GM12878 (cell line): ENCODE results near the gene RHPN2. TPM values are rescaled to one million over a fixed set of nuclear protein-coding genes. Genes with fewer than 3 reads are reported as not detected.

ENCODE experiments used
- ATAC-seq: fragments of 200-7000 bp; cut with Tn5 transposase; 3 replicates; pipeline ENCODE4 v1.9.1; 2020; ENCODE audit warnings: mild to moderate bottlenecking, moderate library complexity
- BruUV-seq: library from RNA; stranded (reverse); fragments of 400-500 nt; replicated peaks from 2 replicates; lab custom pipeline; 2021; lab: Mats Ljungman, UMichigan
- CTCF ChIA-PET: fragments of 300-600 bp; sonication (Branson Sonifier 250); formaldehyde crosslinking; extraction: SDS; loops from one replicate; lab custom pipeline; 2021; ENCODE audit warnings: inconsistent platforms; lab: Yijun Ruan, JAX
- POLR2A ChIA-PET: fragments of 350-600 bp; formaldehyde crosslinking; extraction: SDS; loops from one replicate; lab custom pipeline; 2021; ENCODE audit warnings: inconsistent platforms; lab: Charles Lee
- RAD21 ChIA-PET: fragments of 300-600 bp; sonication (Branson Sonifier 250); formaldehyde crosslinking; loops from one replicate; lab custom pipeline; 2023; ENCODE audit warnings: antibody characterized with exemption; ENCODE audit not compliant: unreplicated experiment; lab: Charles Lee
- SMC1A ChIA-PET: fragments of 300-600 bp; sonication (Branson Sonifier 250); formaldehyde crosslinking; loops from one replicate; lab custom pipeline; 2023; ENCODE audit not compliant: unreplicated experiment, uncharacterized antibody; lab: Charles Lee
- DNase-seq: peaks from one replicate; pipeline ENCODE4 v3.0.0-alpha.2; 2011; ENCODE audit warnings: low read depth, low spot score
- FAIRE-seq: peaks from 3 replicates; lab custom pipeline; 2011; peaks lifted over from hg19 to GRCh38; lab: Jason Lieb, UNC
- H2AFZ ChIP-seq: 2 replicates; pipeline ENCODE4 v1.6.0; 2011; ENCODE audit warnings: low read depth, low read length, control low read depth; ENCODE audit not compliant: control insufficient read depth
- H3K27ac ChIP-seq: 2 replicates; pipeline ENCODE4 v1.5.1; 2011; ENCODE audit warnings: control low read depth; ENCODE audit not compliant: control insufficient read depth, insufficient read depth
- H3K27me3 ChIP-seq, 2 experiments: replicated peaks in 1 of 2; 2 replicates each; pipeline versions ENCODE4 v1.6.0 to v1.6.1; 2011; ENCODE audit warnings: low read length in 1 of 2; ENCODE audit not compliant: control insufficient read depth in 2 of 2, insufficient read depth in 2 of 2
- H3K36me3 ChIP-seq, 2 experiments: 2 replicates each; pipeline ENCODE4 v1.5.1; 2011; ENCODE audit warnings: low read length in 1 of 2; ENCODE audit not compliant: control insufficient read depth in 2 of 2, insufficient read depth in 2 of 2
- H3K4me1 ChIP-seq: 2 replicates; pipeline ENCODE4 v1.6.1; 2011; ENCODE audit warnings: mild to moderate bottlenecking, low read length, moderate library complexity, mixed read lengths; ENCODE audit not compliant: control insufficient read depth, insufficient read depth
- H3K4me2 ChIP-seq: 2 replicates; pipeline ENCODE4 v1.6.0; 2011; ENCODE audit warnings: control low read depth; ENCODE audit not compliant: control insufficient read depth, insufficient read depth
- H3K4me3 ChIP-seq: fragments of 200-600 bp; sonication (generic); 2 replicates; pipeline ENCODE4 v1.5.1; 2016
- H3K79me2 ChIP-seq: 2 replicates; pipeline ENCODE4 v1.6.0; 2011; ENCODE audit warnings: low read length; ENCODE audit not compliant: control insufficient read depth, insufficient read depth
- H3K9ac ChIP-seq: 2 replicates; pipeline ENCODE4 v1.8.0; 2011; ENCODE audit warnings: low read length, control low read depth, mixed read lengths; ENCODE audit not compliant: control insufficient read depth, insufficient read depth
- H3K9me3 ChIP-seq: replicated peaks from 3 replicates; pipeline ENCODE4 v1.5.1; 2011; ENCODE audit warnings: mild to moderate bottlenecking, low read length; ENCODE audit not compliant: control insufficient read depth, insufficient read depth
- H4K20me1 ChIP-seq: 2 replicates; pipeline ENCODE4 v1.6.0; 2011; ENCODE audit not compliant: control insufficient read depth, insufficient read depth
- BHLHE40 ChIP-seq, 2 experiments: fragments of 450-650 bp in 1 of 2; IDR thresholded peaks; 2 replicates each; pipeline ENCODE4 v1.6.1; 2011 to 2017; ENCODE audit warnings: low read depth in 2 of 2, borderline replicate concordance in 1 of 2, improper control_type of control experiment in 1 of 2, low read length in 1 of 2, mild to moderate bottlenecking in 1 of 2
- CBFB ChIP-seq: IDR thresholded peaks from 2 replicates; pipeline ENCODE4 v1.6.1; 2016; ENCODE audit warnings: antibody characterized with exemption, low read depth
- CREM ChIP-seq: IDR thresholded peaks from 2 replicates; pipeline ENCODE4 v1.6.1; 2014; ENCODE audit warnings: antibody characterized with exemption, low read depth
- ESRRA ChIP-seq: IDR thresholded peaks from 2 replicates; pipeline ENCODE4 v1.6.1; 2012; ENCODE audit warnings: mild to moderate bottlenecking, low read length, improper control_type of control experiment
- EZH2 ChIP-seq: IDR thresholded peaks from 2 replicates; pipeline ENCODE4 v1.6.1; 2012; ENCODE audit warnings: low read depth, mild to moderate bottlenecking, control low read depth, inconsistent platforms, low read length, borderline replicate concordance; ENCODE audit not compliant: control insufficient read depth
- FOXK2 ChIP-seq: fragments of 450-650 bp; IDR thresholded peaks from 2 replicates; pipeline ENCODE4 v1.6.1; 2017; ENCODE audit warnings: mild to moderate bottlenecking, moderate library complexity
- NFYB ChIP-seq: IDR thresholded peaks from 2 replicates; pipeline ENCODE4 v1.6.1; 2011; ENCODE audit warnings: low read depth, mild to moderate bottlenecking, low read length, improper control_type of control experiment, moderate library complexity; ENCODE audit not compliant: insufficient read depth
- NR2C1 ChIP-seq: fragments of 450-650 bp; IDR thresholded peaks from 2 replicates; pipeline ENCODE4 v1.6.1; 2017; ENCODE audit warnings: antibody characterized with exemption, mild to moderate bottlenecking, moderate library complexity
- RAD51 ChIP-seq: fragments of 450-650 bp; IDR thresholded peaks from 2 replicates; pipeline ENCODE4 v1.6.1; 2016; ENCODE audit warnings: moderate library complexity, mild to moderate bottlenecking, inconsistent platforms
- STAT1 ChIP-seq: fragments of 450-650 bp; conservative IDR thresholded peaks from 2 replicates; pipeline ENCODE4 v1.6.1; 2014; ENCODE audit warnings: antibody characterized with exemption, mild to moderate bottlenecking
- TARDBP ChIP-seq: IDR thresholded peaks from 2 replicates; pipeline ENCODE4 v1.6.1; 2016; ENCODE audit warnings: borderline replicate concordance
- TCF3 ChIP-seq: IDR thresholded peaks from 2 replicates; pipeline ENCODE4 v1.6.1; 2012; ENCODE audit warnings: low read depth, mild to moderate bottlenecking, low read length, borderline replicate concordance; ENCODE audit not compliant: insufficient read depth
- YBX1 ChIP-seq: fragments of 450-650 bp; IDR thresholded peaks from 2 replicates; pipeline ENCODE4 v1.6.1; 2016; ENCODE audit warnings: antibody characterized with exemption
- ZNF622 ChIP-seq: fragments of 450-650 bp; IDR thresholded peaks from 2 replicates; pipeline ENCODE4 v1.6.1; 2017; ENCODE audit warnings: mild to moderate bottlenecking, inconsistent platforms
- WGBS: methylation state at CpG from one replicate; pipeline ENCODE4 v1.1.6; 2016; ENCODE audit warnings: low lambda C conversion rate; ENCODE audit not compliant: insufficient replicate concordance, insufficient coverage; ENCODE audit errors: missing lambda C conversion rate; 5-methylcytosine and 5-hydroxymethylcytosine counted together
- in situ Hi-C: fragments of 300-500 bp; cut with MboI; formaldehyde crosslinking; loops from 9 replicates; pipeline ENCODE4 v1.14.3; 2018; ENCODE audit warnings: mixed read lengths
- intact Hi-C: fragments of 100-400 bp; cut with micrococcal nuclease; formaldehyde crosslinking; loops from one replicate; pipeline ENCODE4 v1.14.2; 2022; ENCODE audit not compliant: unreplicated experiment
- polyA plus RNA-seq, 11 experiments: library from polyadenylated mRNA; depleted of rRNA in 4 of 11; unstranded in 6 of 11; stranded (reverse) in 5 of 11; fragments of >200 nt; fragmentation: Nextera tagmentation in 4 of 11; fragmentation: Illumina TruSeq in 1 of 11; extraction: Ambion mirVana in 4 of 11; extraction: Trizol in 1 of 11; gene quantifications; 1 replicate in 1 of 11; 2 replicates in 10 of 11; pipeline versions ENCODE4 v1.2.1 to v1.2.3, GENCODE V29; 2011 to 2016; ENCODE audit warnings: inconsistent platforms in 2 of 11, missing spikeins in 2 of 11, low read depth in 1 of 11
- total RNA-seq, 4 experiments: library from RNA; depleted of rRNA in 3 of 4; stranded (reverse); fragments of >200 nt in 3 of 4; fragmentation: Illumina TruSeq in 1 of 4; extraction: Trizol in 1 of 4; gene quantifications; 2 replicates each; pipeline versions ENCODE4 v1.2.1 to v1.2.3, GENCODE V29; 2013 to 2021
- TF ChIP-seq, protein P1 (sequence below): IDR thresholded peaks from 2 replicates; pipeline ENCODE4 v1.6.1; 2011; ENCODE audit warnings: mild to moderate bottlenecking, low read depth, low read length, moderate library complexity; ENCODE audit not compliant: insufficient replicate concordance

RHPN2 gene
- total and polyA plus RNA-seq, 10 of the 15 experiments (the other 5 are each of a cell fraction or from before 2014, with no cell fraction given): 0.71 to 7.4 (median 3.7) TPM

DNA sequence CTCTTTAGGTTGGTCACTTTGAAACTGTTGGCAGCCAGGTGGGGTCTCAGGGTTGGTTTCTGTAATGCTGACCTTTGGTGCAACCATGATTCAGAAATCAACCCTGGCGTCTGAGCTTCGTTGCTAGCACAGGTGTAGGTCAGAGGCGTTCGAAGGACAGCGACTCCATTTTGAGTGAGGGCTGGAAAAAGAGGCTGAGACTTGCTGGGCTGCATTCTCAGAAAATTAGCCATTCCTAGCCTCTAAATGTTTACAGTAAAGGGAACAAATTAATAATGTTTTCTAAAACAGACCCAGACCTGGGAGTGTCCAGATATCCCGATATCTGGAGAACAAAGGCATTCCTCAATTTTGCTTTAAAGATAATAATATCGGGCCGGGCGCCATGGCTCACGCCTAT lies 29.2 kb downstream of the RHPN2 start:
- no peak for FAIRE-seq
- BruUV-seq: no TSS peak

DNA sequence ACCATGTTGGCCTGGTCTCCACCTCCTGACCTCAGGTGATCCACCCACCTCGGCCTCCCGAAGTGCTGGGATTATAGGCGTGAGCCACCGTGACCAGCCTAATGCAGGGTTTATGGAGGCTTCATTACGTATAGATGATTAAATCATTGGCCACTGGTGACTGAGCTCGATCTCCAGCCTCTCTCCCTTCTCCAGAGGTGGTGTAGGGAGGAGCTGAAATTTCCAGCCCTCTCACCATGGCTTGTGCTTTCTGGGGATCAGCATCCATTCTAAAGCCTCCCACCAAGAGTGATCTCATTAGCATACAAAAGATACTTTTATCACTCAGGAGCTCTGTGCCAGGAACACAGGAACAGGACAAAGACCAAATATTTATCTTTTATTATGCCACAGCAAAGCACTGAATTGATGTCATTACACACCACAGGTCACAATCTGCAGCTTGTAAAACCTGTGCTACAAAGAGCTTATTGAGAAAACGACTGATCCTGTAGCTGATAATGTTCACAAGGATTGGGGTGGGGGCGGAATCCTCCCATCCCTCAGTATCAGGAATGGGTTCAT lies 32.4 kb downstream of the RHPN2 start:
- DNase-seq (no peak), FAIRE-seq (no peak)
- no peaks in the 10 kb centered on the region for H4K20me1 ChIP-seq
- intact Hi-C loops: no loop called here
- no peak for TF ChIP-seq ZNF622
- no peak for TF ChIP-seq YBX1
- no peak for TF ChIP-seq ESRRA
- TF ChIP-seq STAT1: no peak
- TF ChIP-seq CBFB: no peak
- TF ChIP-seq NR2C1: no peak
- TF ChIP-seq CREM: no peak
- TF ChIP-seq, all 136 proteins: peak for 0
- CTCF ChIA-PET: no interaction called here
- H3K4me2 ChIP-seq: no peak overlapping the region
- POLR2A ChIA-PET: interaction anchor here (0.5 kb wide), 1 partner anchor 75 kb away, joined by 3 read pairs; no protein-coding TSS in a partner anchor
- WGBS: 56% methylated on average over 8 of the region's 8 CpGs
- no peaks in the 10 kb centered on the region for H3K9me3 ChIP-seq
- H3K4me1 ChIP-seq: no peaks in the 10 kb centered on the region
- no peak for ATAC-seq
- no peaks in the 10 kb centered on the region for H3K79me2 ChIP-seq
- no peak overlapping the region for H3K4me3 ChIP-seq
- RAD21 ChIA-PET: no interaction called here
- H3K36me3 ChIP-seq: no peaks in the 10 kb centered on the region
- BruUV-seq: no TSS peak
- H3K27ac ChIP-seq: no peak overlapping the region
- H2AFZ ChIP-seq: no peak overlapping the region
- no peak overlapping the region for H3K9ac ChIP-seq
- SMC1A ChIA-PET: interaction anchor here (1.1 kb wide), 1 partner anchor 46 kb away, joined by 3 read pairs; no protein-coding TSS in a partner anchor
- in situ Hi-C loops: no loop called here
- H3K27me3 ChIP-seq: no peaks in the 10 kb centered on the region

More for the DNA sequence above, 29.2 kb downstream of the RHPN2 start:
- ChIA-PET RAD21 (no interaction called here), POLR2A (no interaction called here), CTCF (no interaction called here), SMC1A (no interaction called here)
- Histone ChIP-seq H2AFZ (no peak overlapping the region), H3K4me1 (no peaks in the 10 kb centered on the region), H3K27ac (no peak overlapping the region), H4K20me1 (no peaks in the 10 kb centered on the region), H3K4me3 (no peak overlapping the region), H3K79me2 (no peaks in the 10 kb centered on the region), H3K9ac (no peak overlapping the region), H3K27me3 (no peaks in the 10 kb centered on the region), H3K4me2 (no peak overlapping the region), H3K9me3 (no peaks in the 10 kb centered on the region), H3K36me3 (no peaks in the 10 kb centered on the region)
- WGBS: 82% methylated on average over 10 of the region's 10 CpGs
- no peak for ATAC-seq
- intact Hi-C loops: no loop called here
- in situ Hi-C loops: no loop called here
- TF ChIP-seq, protein P1, sequence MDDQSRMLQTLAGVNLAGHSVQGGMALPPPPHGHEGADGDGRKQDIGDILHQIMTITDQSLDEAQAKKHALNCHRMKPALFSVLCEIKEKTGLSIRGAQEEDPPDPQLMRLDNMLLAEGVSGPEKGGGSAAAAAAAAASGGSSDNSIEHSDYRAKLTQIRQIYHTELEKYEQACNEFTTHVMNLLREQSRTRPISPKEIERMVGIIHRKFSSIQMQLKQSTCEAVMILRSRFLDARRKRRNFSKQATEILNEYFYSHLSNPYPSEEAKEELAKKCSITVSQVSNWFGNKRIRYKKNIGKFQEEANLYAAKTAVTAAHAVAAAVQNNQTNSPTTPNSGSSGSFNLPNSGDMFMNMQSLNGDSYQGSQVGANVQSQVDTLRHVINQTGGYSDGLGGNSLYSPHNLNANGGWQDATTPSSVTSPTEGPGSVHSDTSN: no peak
- TF ChIP-seq FOXK2 (no peak), TCF3 (no peak), RAD51 (no peak), BHLHE40 (IDR thresholded peaks at IDR 0.05; ENCODE audit: borderline replicate concordance in 1 of 2, low read depth in 2 of 2, low read length in 1 of 2) (no peak), TARDBP (no peak), NFYB (no peak), EZH2 (no peak)
- DNase-seq: no peak
